Right lobe of liver (tissue), 6 donors: ENCODE data around the gene KCTD13. TPM values are rescaled to one million over a fixed set of nuclear protein-coding genes. Genes with fewer than 3 reads are reported as not detected.

Source experiments
- ATAC-seq, 4 donors: fragments of 200-7000 bp; cut with Tn5 transposase; one replicate each; pipeline ENCODE4 v1.9.1; 2020; ENCODE audit warnings: mild to moderate bottlenecking in 4 of 4, moderate library complexity in 4 of 4
- DNase-seq, 3 donors: peaks; one replicate each; pipeline ENCODE4 v3.0.0-alpha.2; 2020
- H3K27ac ChIP-seq, 3 donors: fragments of 200-600 bp; one replicate each; pipeline ENCODE4 v1.8.0; 2022
- H3K27me3 ChIP-seq, 2 donors: fragments of 200-600 bp; one replicate each; pipeline ENCODE4 v1.8.0; 2022
- H3K36me3 ChIP-seq, 4 donors: fragments of 200-600 bp; sonication (generic) in 1 of 4; one replicate each; pipeline versions ENCODE4 v1.5.1 to v1.8.0; 2017 to 2022; ENCODE audit warnings: control low read depth in 1 of 4
- H3K4me1 ChIP-seq, 4 donors: fragments of 200-600 bp; sonication (generic) in 1 of 4; one replicate each; pipeline versions ENCODE4 v1.5.1 to v1.8.0; 2017 to 2022; ENCODE audit warnings: control low read depth in 1 of 4
- H3K4me3 ChIP-seq, 3 donors: fragments of 200-600 bp; one replicate each; pipeline ENCODE4 v1.8.0; 2022
- H3K9me3 ChIP-seq, 4 donors: fragments of 200-600 bp; sonication (generic) in 1 of 4; one replicate each; pipeline versions ENCODE4 v1.5.1 to v1.8.0; 2017 to 2022; ENCODE audit warnings: control low read depth in 1 of 4
- POLR2A ChIP-seq: fragments of 450-650 bp; IDR thresholded peaks from one replicate; pipeline ENCODE4 v1.6.1; 2017; ENCODE audit warnings: antibody characterized with exemption, mild to moderate bottlenecking
- WGBS: methylation state at CpG from one replicate; pipeline ENCODE4 v1.1.6; 2018; ENCODE audit warnings: low coverage, low lambda C conversion rate; ENCODE audit not compliant: insufficient coverage; ENCODE audit errors: missing lambda C conversion rate; 5-methylcytosine and 5-hydroxymethylcytosine counted together
- intact Hi-C, 2 donors: fragments of 100-400 bp; cut with DNase I; formaldehyde crosslinking; loops; one replicate each; pipeline versions ENCODE4 v1.11.2 to v1.14.1; 2022
- long read RNA-seq: library from polyadenylated mRNA; unstranded; transcript quantifications from one replicate; pipeline ENCODE4 v2.0.0, GENCODE V29; 2019
- total RNA-seq, 6 experiments: library from RNA; depleted of rRNA in 2 of 6; stranded (reverse); fragments of >200 nt in 2 of 6; fragmentation: NEBNext Ultra II Directional in 3 of 6; extraction: Animal tissue kit (Norgen Biotek cat#: 25700) in 3 of 6; gene quantifications; one replicate each; pipeline versions ENCODE4 v1.1.0 to v1.2.4, GENCODE V29; 2016 to 2023
- TF ChIP-seq, protein P1 (sequence below), 4 donors: fragments of 200-600 bp in 3 of 4; fragments of 450-650 bp in 1 of 4; IDR thresholded peaks; one replicate each; pipeline versions ENCODE4 v1.5.1 to v1.8.0; 2016 to 2022; ENCODE audit warnings: antibody characterized with exemption in 4 of 4, mild to moderate bottlenecking in 2 of 4
- donor health status: DM: no; HTN: yes; CAD: no.
- donor health status: DM: no; HTN: no; CAD: no.
- donor health status: DM: no; HTN: no; CAD: no.
- donor health status: DM: no; HTN: yes; CAD: no.
- donor health status: DM: no; HTN: yes; CAD: no.

KCTD13 gene, protein sequence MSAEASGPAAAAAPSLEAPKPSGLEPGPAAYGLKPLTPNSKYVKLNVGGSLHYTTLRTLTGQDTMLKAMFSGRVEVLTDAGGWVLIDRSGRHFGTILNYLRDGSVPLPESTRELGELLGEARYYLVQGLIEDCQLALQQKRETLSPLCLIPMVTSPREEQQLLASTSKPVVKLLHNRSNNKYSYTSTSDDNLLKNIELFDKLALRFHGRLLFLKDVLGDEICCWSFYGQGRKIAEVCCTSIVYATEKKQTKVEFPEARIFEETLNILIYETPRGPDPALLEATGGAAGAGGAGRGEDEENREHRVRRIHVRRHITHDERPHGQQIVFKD
- total RNA-seq = 10 to 100 TPM in 1 of 6 experiments, 1 to 10 TPM in 5; 5.4 to 13.5 (median 7.2) TPM
- long read RNA-seq = 0 reads

DNA sequence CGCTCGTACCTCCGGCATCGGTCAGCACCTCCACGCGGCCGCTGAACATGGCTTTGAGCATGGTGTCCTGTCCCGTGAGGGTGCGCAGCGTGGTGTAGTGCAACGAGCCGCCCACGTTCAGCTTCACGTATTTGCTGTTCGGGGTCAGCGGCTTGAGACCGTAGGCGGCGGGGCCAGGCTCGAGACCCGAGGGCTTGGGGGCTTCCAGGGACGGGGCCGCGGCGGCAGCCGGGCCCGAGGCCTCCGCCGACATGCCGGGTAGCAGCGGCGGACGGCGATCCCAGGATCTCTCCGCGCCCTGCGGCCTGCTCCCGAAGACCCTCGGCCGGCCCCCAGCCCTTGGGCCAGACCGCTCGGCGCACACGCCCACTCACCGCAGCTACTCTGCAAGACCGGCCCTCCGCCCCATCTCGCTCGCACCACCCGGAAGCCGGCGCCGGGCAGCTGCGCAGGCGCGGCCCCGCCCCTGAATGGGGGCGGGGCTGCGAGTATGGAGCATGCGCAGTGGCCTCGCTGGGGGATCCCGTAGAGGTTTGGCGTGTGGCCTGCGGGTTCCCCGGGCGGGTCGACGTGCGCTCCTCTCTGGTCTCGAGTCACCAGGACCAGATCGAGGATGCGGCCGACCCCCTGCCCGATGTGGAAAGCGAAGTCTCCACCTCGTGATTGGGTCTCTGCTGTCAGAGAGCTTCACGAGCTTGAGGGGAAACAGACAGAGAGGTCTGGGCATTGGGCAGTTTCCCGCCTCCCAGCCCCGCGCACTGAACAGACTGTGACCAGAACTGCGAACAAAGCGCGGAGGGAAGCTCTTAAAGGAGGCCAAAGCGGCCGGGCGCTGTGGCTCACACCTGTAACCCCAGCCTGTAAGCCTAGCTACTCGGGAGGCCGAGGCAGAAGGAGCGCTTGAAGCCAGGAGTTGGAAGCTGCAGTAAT, at the start of gene KCTD13:
KCTD13 (minus strand) TSS at position 446 of the 930 bp plus-strand sequence; CDS start at position 253, 193 bp downstream.
- WGBS = 0% methylated on average over 4 of the region's 89 CpGs
- peak within 1 kb of the TSS; percentile 59 to 86 (median 64) for H3K27ac ChIP-seq
- peaks cover 0 to 12% (median 0%) of the 10 kb centered on the region in 4 donors for H3K36me3 ChIP-seq
- intact Hi-C loops = no loop called here
- no peaks in the 10 kb centered on the region for H3K9me3 ChIP-seq
- H3K27me3 ChIP-seq = no peaks in the 10 kb centered on the region
- H3K4me3 ChIP-seq = peak within 1 kb of the TSS; percentile 69 to 96 (median 77)
- TF ChIP-seq, protein P1, sequence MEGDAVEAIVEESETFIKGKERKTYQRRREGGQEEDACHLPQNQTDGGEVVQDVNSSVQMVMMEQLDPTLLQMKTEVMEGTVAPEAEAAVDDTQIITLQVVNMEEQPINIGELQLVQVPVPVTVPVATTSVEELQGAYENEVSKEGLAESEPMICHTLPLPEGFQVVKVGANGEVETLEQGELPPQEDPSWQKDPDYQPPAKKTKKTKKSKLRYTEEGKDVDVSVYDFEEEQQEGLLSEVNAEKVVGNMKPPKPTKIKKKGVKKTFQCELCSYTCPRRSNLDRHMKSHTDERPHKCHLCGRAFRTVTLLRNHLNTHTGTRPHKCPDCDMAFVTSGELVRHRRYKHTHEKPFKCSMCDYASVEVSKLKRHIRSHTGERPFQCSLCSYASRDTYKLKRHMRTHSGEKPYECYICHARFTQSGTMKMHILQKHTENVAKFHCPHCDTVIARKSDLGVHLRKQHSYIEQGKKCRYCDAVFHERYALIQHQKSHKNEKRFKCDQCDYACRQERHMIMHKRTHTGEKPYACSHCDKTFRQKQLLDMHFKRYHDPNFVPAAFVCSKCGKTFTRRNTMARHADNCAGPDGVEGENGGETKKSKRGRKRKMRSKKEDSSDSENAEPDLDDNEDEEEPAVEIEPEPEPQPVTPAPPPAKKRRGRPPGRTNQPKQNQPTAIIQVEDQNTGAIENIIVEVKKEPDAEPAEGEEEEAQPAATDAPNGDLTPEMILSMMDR (IDR thresholded peaks at IDR 0.05) = no peak
- TF ChIP-seq POLR2A = peak; percentile 76
- peak; percentile 96 to 98 (median 98) for ATAC-seq
- peak; percentile 88 to 90 (median 89) for DNase-seq
- H3K4me1 ChIP-seq = peaks cover 0 to 17% (median 2%) of the 10 kb centered on the region in 4 donors

DNA sequence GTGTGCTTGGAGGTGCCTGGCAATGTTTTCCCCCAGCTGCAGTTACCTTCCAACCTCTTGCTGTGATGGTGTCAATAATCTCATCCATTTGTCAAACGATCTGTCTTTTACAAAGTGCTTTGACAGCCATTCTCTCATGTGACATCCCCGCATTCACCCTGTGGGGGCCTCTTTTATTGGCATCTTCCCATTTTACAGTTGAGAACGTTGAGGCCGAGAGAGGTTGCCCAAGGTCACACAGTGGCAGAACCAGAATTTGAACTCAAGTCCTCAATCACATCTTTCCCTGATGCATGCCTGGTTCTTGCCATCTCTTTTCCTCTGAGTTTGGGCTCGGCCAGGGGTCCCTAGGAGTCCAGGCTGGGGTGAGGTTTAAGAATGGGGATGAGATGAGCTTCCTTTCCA, 49.1 kb upstream of the KCTD13 start:
- Histone ChIP-seq H3K27ac (no peak overlapping the region), H3K4me1 (peaks cover 0 to 22% (median 10%) of the 10 kb centered on the region in 4 donors), H3K27me3 (no peaks in the 10 kb centered on the region), H3K36me3 (peaks cover 5 to 32% (median 16%) of the 10 kb centered on the region in 4 donors), H3K4me3 (peak overlapping the region; percentile 79 to 98 (median 95)), H3K9me3 (no peaks in the 10 kb centered on the region)
- ATAC-seq (no peak), DNase-seq (no peak)
- TF ChIP-seq, protein P1 (IDR thresholded peaks at IDR 0.05) = no peak
- TF ChIP-seq POLR2A = no peak
- intact Hi-C loops = no loop called here
- WGBS = 40% methylated on average over 4 of the region's 5 CpGs

DNA sequence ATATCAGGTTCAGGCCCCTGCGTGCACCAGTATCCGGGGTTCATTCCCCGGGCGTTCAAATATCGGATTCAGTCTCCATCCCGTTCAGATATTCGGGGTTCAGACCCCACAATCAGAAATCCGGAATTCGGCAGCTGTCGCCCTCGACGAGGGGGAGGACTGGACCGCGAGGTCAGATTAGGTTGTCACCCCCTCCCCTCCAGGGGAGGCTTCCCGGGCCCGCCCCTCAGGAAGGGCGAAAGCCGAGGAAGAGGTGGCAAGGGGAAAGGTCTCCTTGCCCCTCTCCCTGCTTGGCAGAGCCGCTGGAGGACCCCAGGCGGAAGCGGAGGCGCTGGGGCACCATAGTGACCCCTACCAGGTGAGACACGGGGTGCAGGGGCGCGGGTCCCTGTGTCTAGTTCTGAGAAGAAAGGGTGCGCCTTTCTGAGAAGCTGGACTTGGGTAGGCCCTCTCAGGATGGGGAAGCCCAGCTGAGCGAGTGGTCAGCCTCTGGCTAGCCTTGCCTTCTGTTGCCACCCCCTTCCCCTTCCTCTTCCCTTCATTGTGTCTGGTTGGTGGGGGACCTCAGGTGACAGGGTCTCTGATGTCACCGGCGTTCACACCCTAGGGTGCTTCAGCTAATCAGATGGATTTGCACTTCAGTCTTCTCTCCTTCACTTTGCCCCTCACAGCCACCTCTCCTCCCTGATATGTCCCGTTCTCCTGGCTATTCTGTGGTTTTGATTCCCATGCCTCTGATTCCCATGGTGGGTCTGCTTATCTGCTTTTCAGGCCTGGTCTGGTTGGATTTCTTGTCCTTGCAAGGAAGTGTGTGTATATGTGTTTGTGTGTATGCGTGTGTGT, 48.5 kb upstream of the KCTD13 start:
- peak in 2 of 3 donors; percentile 48 to 53 for DNase-seq
- H3K4me1 ChIP-seq = peaks cover 0 to 22% (median 10%) of the 10 kb centered on the region in 4 donors
- peak in 1 of 4 donors; percentile 18 for ATAC-seq

More for the DNA sequence above, 48.5 kb upstream of the KCTD13 start:
- WGBS = 5% methylated on average over 11 of the region's 31 CpGs
- peak overlapping the region; percentile 79 to 98 (median 95) for H3K4me3 ChIP-seq
- H3K27ac ChIP-seq = peak overlapping the region; percentile 56 to 87 (median 74)
- H3K36me3 ChIP-seq = peaks cover 2 to 26% (median 13%) of the 10 kb centered on the region in 4 donors
- intact Hi-C loops = no loop called here
- TF ChIP-seq, protein P1 (IDR thresholded peaks at IDR 0.05) = no peak
- no peak for TF ChIP-seq POLR2A
- H3K9me3 ChIP-seq = no peaks in the 10 kb centered on the region
- no peaks in the 10 kb centered on the region for H3K27me3 ChIP-seq
